Parathyroid adenoma (tissue), 2 donors: Measurements from ENCODE around the gene SERPINB7.

Experiments
- H2AFZ ChIP-seq: fragments of 300-600 bp; sonication (generic); one replicate; pipeline ENCODE4 v1.7.0; 2017; ENCODE audit warnings: antibody characterized with exemption, mild to moderate bottlenecking
- H3K27ac ChIP-seq: fragments of 300-600 bp; sonication (generic); one replicate; pipeline ENCODE4 v1.7.0; 2017
- H3K27me3 ChIP-seq: fragments of 300-600 bp; sonication (generic); one replicate; pipeline ENCODE4 v1.7.0; 2017; ENCODE audit warnings: low read length; ENCODE audit not compliant: control insufficient read depth, insufficient read depth
- H3K36me3 ChIP-seq: fragments of 300-600 bp; sonication (generic); one replicate; pipeline ENCODE4 v1.7.0; 2017; ENCODE audit warnings: low read length; ENCODE audit not compliant: control insufficient read depth, insufficient read depth
- H3K4me1 ChIP-seq: fragments of 300-600 bp; sonication (generic); one replicate; pipeline ENCODE4 v1.7.0; 2017; ENCODE audit warnings: control low read depth
- H3K4me2 ChIP-seq: fragments of 300-600 bp; sonication (generic); one replicate; pipeline ENCODE4 v1.7.0; 2017; ENCODE audit warnings: low read length
- H3K4me3 ChIP-seq: fragments of 300-600 bp; sonication (generic); one replicate; pipeline ENCODE4 v1.7.0; 2017; ENCODE audit warnings: low read depth, low read length
- H3K79me2 ChIP-seq: fragments of 300-600 bp; sonication (generic); one replicate; pipeline ENCODE4 v1.7.0; 2017; ENCODE audit warnings: control low read depth
- H3K9ac ChIP-seq: fragments of 300-600 bp; sonication (generic); one replicate; pipeline ENCODE4 v1.7.0; 2017; ENCODE audit warnings: mild to moderate bottlenecking
- H3K9me3 ChIP-seq: fragments of 300-600 bp; sonication (generic); one replicate; pipeline ENCODE4 v1.7.0; 2017; ENCODE audit warnings: low read length; ENCODE audit not compliant: control insufficient read depth
- CTCF ChIP-seq: fragments of 300-600 bp; sonication (generic); IDR thresholded peaks from one replicate; pipeline ENCODE4 v1.7.0; 2017; ENCODE audit warnings: antibody characterized with exemption, mild to moderate bottlenecking
- donor health status: primary hyperparathyroidism.

The SERPINB7 gene

DNA sequence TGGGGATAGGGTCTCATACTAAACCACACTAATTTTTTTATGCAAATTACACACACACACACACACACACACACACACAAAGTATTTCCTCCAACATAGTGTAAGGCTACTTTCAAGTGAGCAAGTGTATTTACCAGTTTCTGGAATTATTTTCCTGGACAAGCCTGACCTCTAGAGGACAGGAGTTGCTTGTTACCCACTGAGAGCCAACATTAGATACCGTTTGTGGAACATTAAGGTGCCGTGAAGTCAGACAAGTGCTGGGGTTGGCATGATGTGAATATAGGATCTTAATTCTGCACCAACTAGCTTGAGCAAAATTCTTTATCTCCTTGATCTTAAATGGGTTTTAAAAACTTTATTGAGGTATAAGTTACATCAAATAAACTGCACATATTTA, 72.9 kb downstream of the SERPINB7 start:
- H3K79me2 ChIP-seq: no peaks in the 10 kb centered on the region
- no peak overlapping the region for H3K4me3 ChIP-seq
- no peaks in the 10 kb centered on the region for H3K36me3 ChIP-seq
- H3K4me1 ChIP-seq: no peaks in the 10 kb centered on the region
- no peak overlapping the region for H2AFZ ChIP-seq
- no peaks in the 10 kb centered on the region for H3K27me3 ChIP-seq
- no peak for TF ChIP-seq CTCF
- no peak overlapping the region for H3K4me2 ChIP-seq
- H3K9me3 ChIP-seq: no peaks in the 10 kb centered on the region
- H3K9ac ChIP-seq: no peak overlapping the region
- H3K27ac ChIP-seq: no peak overlapping the region

GRCh38 chr18:63850020-63850419, 74.8 kb downstream of the SERPINB7 start:
- no peaks in the 10 kb centered on the region for H3K27me3 ChIP-seq
- no peaks in the 10 kb centered on the region for H3K4me1 ChIP-seq
- no peak overlapping the region for H3K9ac ChIP-seq
- H3K36me3 ChIP-seq: no peaks in the 10 kb centered on the region
- peak; percentile 9 for TF ChIP-seq CTCF
- no peak overlapping the region for H2AFZ ChIP-seq
- no peak overlapping the region for H3K27ac ChIP-seq
- no peak overlapping the region for H3K4me3 ChIP-seq
- no peaks in the 10 kb centered on the region for H3K9me3 ChIP-seq
- H3K79me2 ChIP-seq: no peaks in the 10 kb centered on the region
- H3K4me2 ChIP-seq: no peak overlapping the region

DNA sequence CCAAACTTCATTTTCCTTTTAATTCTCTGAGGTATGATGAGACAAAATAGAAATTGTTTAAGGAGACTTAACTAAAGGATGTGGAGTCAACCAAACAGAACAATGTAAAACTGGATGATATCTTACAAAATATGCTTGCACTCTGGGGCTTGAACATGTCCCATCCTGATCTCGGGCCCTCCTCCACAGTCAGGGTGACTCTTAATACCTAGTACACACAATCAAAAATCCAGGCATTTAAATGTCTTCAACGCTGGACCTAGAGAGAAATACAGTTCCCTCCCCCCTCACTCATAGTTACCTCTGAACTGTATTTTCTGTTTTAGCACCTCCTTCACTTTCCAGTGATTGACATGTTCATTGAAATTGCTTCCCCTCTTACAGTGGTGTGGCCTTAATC, 75.4 kb downstream of the SERPINB7 start:
- H3K9me3 ChIP-seq: no peaks in the 10 kb centered on the region
- H3K27me3 ChIP-seq: no peaks in the 10 kb centered on the region
- H3K79me2 ChIP-seq: no peaks in the 10 kb centered on the region
- H3K4me1 ChIP-seq: no peaks in the 10 kb centered on the region
- H3K27ac ChIP-seq: no peak overlapping the region
- TF ChIP-seq CTCF: no peak
- H3K4me2 ChIP-seq: no peak overlapping the region
- H3K4me3 ChIP-seq: no peak overlapping the region
- H3K36me3 ChIP-seq: no peaks in the 10 kb centered on the region
- no peak overlapping the region for H2AFZ ChIP-seq
- no peak overlapping the region for H3K9ac ChIP-seq
